Osteocyte (in vitro differentiated cells): ENCODE measurements around the gene CSRP1. TPM values are rescaled to one million over a fixed set of nuclear protein-coding genes. Genes with fewer than 3 reads are reported as not detected.

ENCODE experiments used
- DNase-seq: peaks from one replicate; pipeline ENCODE4 v3.0.0; 2021; ENCODE audit warnings: mixed read lengths; ENCODE audit not compliant: unreplicated experiment; ENCODE audit errors: extremely low spot score
- H3K27ac Mint-ChIP-seq: one replicate; pipeline ENCODE4 v1.8.0; 2021; ENCODE audit warnings: mild to moderate bottlenecking, mixed read lengths; ENCODE audit not compliant: unreplicated experiment
- H3K27me3 Mint-ChIP-seq: one replicate; pipeline ENCODE4 v1.8.0; 2021; ENCODE audit warnings: mixed read lengths; ENCODE audit not compliant: unreplicated experiment
- H3K36me3 Mint-ChIP-seq: one replicate; pipeline ENCODE4 v1.8.0; 2021; ENCODE audit warnings: mixed read lengths; ENCODE audit not compliant: unreplicated experiment
- H3K4me1 Mint-ChIP-seq: one replicate; pipeline ENCODE4 v1.8.0; 2021; ENCODE audit warnings: mixed read lengths; ENCODE audit not compliant: unreplicated experiment
- H3K4me3 Mint-ChIP-seq: one replicate; pipeline ENCODE4 v1.8.0; 2021; ENCODE audit warnings: mild to moderate bottlenecking, moderate library complexity, mixed read lengths; ENCODE audit not compliant: unreplicated experiment
- H3K9me3 Mint-ChIP-seq: one replicate; pipeline ENCODE4 v1.8.0; 2021; ENCODE audit warnings: mixed read lengths; ENCODE audit not compliant: unreplicated experiment
- CTCF ChIP-seq: fragments of 200-600 bp; sonication (generic); IDR thresholded peaks from 2 replicates; pipeline ENCODE4 v1.5.0; 2021; ENCODE audit warnings: antibody characterized with exemption, mild to moderate bottlenecking, moderate library complexity
- total RNA-seq: library from RNA; stranded (reverse); gene quantifications from 2 replicates; pipeline ENCODE4 v1.2.1, GENCODE V29; 2021

CSRP1 gene
- total RNA-seq, 1 donor from 2014 or later, result 0.56 TPM

- Mint-ChIP-seq H3K27me3 (no peaks in the 10 kb centered on the region), H3K4me1 (peaks cover 7% of the 10 kb centered on the region), H3K27ac (no peak overlapping the region), H3K36me3 (peaks cover 3% of the 10 kb centered on the region), H3K4me3 (no peak overlapping the region), H3K9me3 (peaks cover 11% of the 10 kb centered on the region)
- TF ChIP-seq CTCF, result no peak
- DNase-seq, result no peak
These were observed 70.0 kb downstream of the CSRP1 start for GRCh38 chr1:201436969-201437368.

GRCh38 chr1:201436393-201436792 is 70.5 kb downstream of the CSRP1 start:
- Mint-ChIP-seq H3K27ac (no peak overlapping the region), H3K27me3 (no peaks in the 10 kb centered on the region), H3K9me3 (peaks cover 9% of the 10 kb centered on the region), H3K4me3 (no peak overlapping the region), H3K36me3 (peaks cover 3% of the 10 kb centered on the region), H3K4me1 (peaks cover 7% of the 10 kb centered on the region)
- no peak for DNase-seq
- TF ChIP-seq CTCF, result no peak

- Mint-ChIP-seq H3K4me3 (no peak overlapping the region), H3K36me3 (peaks cover 3% of the 10 kb centered on the region), H3K9me3 (no peaks in the 10 kb centered on the region), H3K27me3 (no peaks in the 10 kb centered on the region), H3K27ac (no peak overlapping the region), H3K4me1 (peaks cover 4% of the 10 kb centered on the region)
- no peak for TF ChIP-seq CTCF
- DNase-seq, result no peak
These were observed 72.7 kb downstream of the CSRP1 start for GRCh38 chr1:201434266-201434665.

- H3K36me3 Mint-ChIP-seq, result peaks cover 3% of the 10 kb centered on the region
- no peaks in the 10 kb centered on the region for H3K27me3 Mint-ChIP-seq
- no peak overlapping the region for H3K4me3 Mint-ChIP-seq
- H3K9me3 Mint-ChIP-seq, result no peaks in the 10 kb centered on the region
- DNase-seq, result no peak
- H3K27ac Mint-ChIP-seq, result no peak overlapping the region
- peaks cover 4% of the 10 kb centered on the region for H3K4me1 Mint-ChIP-seq
- TF ChIP-seq CTCF, result no peak
These were observed 73.3 kb downstream of the CSRP1 start for GRCh38 chr1:201433609-201434008.

Other genes starting within 250 kb of the CSRP1 start
- not detected in 2 replicates for gene PKP1, start 223.6 kb downstream of the CSRP1 start, total RNA-seq
- 1.4 and 3.0 TPM in 2 replicates for gene TNNT2, start 129.4 kb downstream of the CSRP1 start, total RNA-seq
- 0.16 and 0.91 TPM in 2 replicates for gene LAD1, start 107.8 kb downstream of the CSRP1 start, total RNA-seq
- gene TNNI1, start 85.4 kb downstream of the CSRP1 start, total RNA-seq, result 0.43 TPM in 1 of 2 replicates, not detected in the other
- 50.6 and 55.5 TPM in 2 replicates for gene PHLDA3, start 37.9 kb downstream of the CSRP1 start, total RNA-seq
- gene NAV1, start 32.0 kb upstream of the CSRP1 start, total RNA-seq, result 286 and 288 TPM in 2 replicates